GM12878 (cell line): ENCODE measurements around the gene TRMT1. TPM values are rescaled to one million over a fixed set of nuclear protein-coding genes. Genes with fewer than 3 reads are reported as not detected.

Experiments
- ATAC-seq: fragments of 200-7000 bp; cut with Tn5 transposase; 3 replicates; pipeline ENCODE4 v1.9.1; 2020; ENCODE audit warnings: mild to moderate bottlenecking, moderate library complexity
- BruUV-seq: library from RNA; stranded (reverse); fragments of 400-500 nt; replicated peaks from 2 replicates; lab custom pipeline; 2021; lab: Mats Ljungman, UMichigan
- CTCF ChIA-PET: fragments of 300-600 bp; sonication (Branson Sonifier 250); formaldehyde crosslinking; extraction: SDS; loops from one replicate; lab custom pipeline; 2021; ENCODE audit warnings: inconsistent platforms; lab: Yijun Ruan, JAX
- POLR2A ChIA-PET: fragments of 350-600 bp; formaldehyde crosslinking; extraction: SDS; loops from one replicate; lab custom pipeline; 2021; ENCODE audit warnings: inconsistent platforms; lab: Charles Lee
- RAD21 ChIA-PET: fragments of 300-600 bp; sonication (Branson Sonifier 250); formaldehyde crosslinking; loops from one replicate; lab custom pipeline; 2023; ENCODE audit warnings: antibody characterized with exemption; ENCODE audit not compliant: unreplicated experiment; lab: Charles Lee
- SMC1A ChIA-PET: fragments of 300-600 bp; sonication (Branson Sonifier 250); formaldehyde crosslinking; loops from one replicate; lab custom pipeline; 2023; ENCODE audit not compliant: unreplicated experiment, uncharacterized antibody; lab: Charles Lee
- DNase-seq: peaks from one replicate; pipeline ENCODE4 v3.0.0-alpha.2; 2011; ENCODE audit warnings: low read depth, low spot score
- FAIRE-seq: peaks from 3 replicates; lab custom pipeline; 2011; peaks lifted over from hg19 to GRCh38; lab: Jason Lieb, UNC
- H2AFZ ChIP-seq: 2 replicates; pipeline ENCODE4 v1.6.0; 2011; ENCODE audit warnings: low read depth, low read length, control low read depth; ENCODE audit not compliant: control insufficient read depth
- H3K27ac ChIP-seq: 2 replicates; pipeline ENCODE4 v1.5.1; 2011; ENCODE audit warnings: control low read depth; ENCODE audit not compliant: control insufficient read depth, insufficient read depth
- H3K27me3 ChIP-seq, 2 experiments: replicated peaks in 1 of 2; 2 replicates each; pipeline versions ENCODE4 v1.6.0 to v1.6.1; 2011; ENCODE audit warnings: low read length in 1 of 2; ENCODE audit not compliant: control insufficient read depth in 2 of 2, insufficient read depth in 2 of 2
- H3K36me3 ChIP-seq, 2 experiments: 2 replicates each; pipeline ENCODE4 v1.5.1; 2011; ENCODE audit warnings: low read length in 1 of 2; ENCODE audit not compliant: control insufficient read depth in 2 of 2, insufficient read depth in 2 of 2
- H3K4me1 ChIP-seq: 2 replicates; pipeline ENCODE4 v1.6.1; 2011; ENCODE audit warnings: mild to moderate bottlenecking, low read length, moderate library complexity, mixed read lengths; ENCODE audit not compliant: control insufficient read depth, insufficient read depth
- H3K4me2 ChIP-seq: 2 replicates; pipeline ENCODE4 v1.6.0; 2011; ENCODE audit warnings: control low read depth; ENCODE audit not compliant: control insufficient read depth, insufficient read depth
- H3K4me3 ChIP-seq: fragments of 200-600 bp; sonication (generic); 2 replicates; pipeline ENCODE4 v1.5.1; 2016
- H3K79me2 ChIP-seq: 2 replicates; pipeline ENCODE4 v1.6.0; 2011; ENCODE audit warnings: low read length; ENCODE audit not compliant: control insufficient read depth, insufficient read depth
- H3K9ac ChIP-seq: 2 replicates; pipeline ENCODE4 v1.8.0; 2011; ENCODE audit warnings: low read length, control low read depth, mixed read lengths; ENCODE audit not compliant: control insufficient read depth, insufficient read depth
- H3K9me3 ChIP-seq: replicated peaks from 3 replicates; pipeline ENCODE4 v1.5.1; 2011; ENCODE audit warnings: mild to moderate bottlenecking, low read length; ENCODE audit not compliant: control insufficient read depth, insufficient read depth
- H4K20me1 ChIP-seq: 2 replicates; pipeline ENCODE4 v1.6.0; 2011; ENCODE audit not compliant: control insufficient read depth, insufficient read depth
- LARP7 ChIP-seq: fragments of 450-650 bp; IDR thresholded peaks from 2 replicates; pipeline ENCODE4 v1.6.1; 2017; ENCODE audit warnings: mild to moderate bottlenecking
- NR2C2 ChIP-seq: IDR thresholded peaks from 2 replicates; pipeline ENCODE4 v1.6.1; 2011; ENCODE audit warnings: borderline replicate concordance, low read depth; ENCODE audit not compliant: control insufficient read depth, insufficient read length
- RAD21 ChIP-seq: IDR thresholded peaks from 2 replicates; pipeline ENCODE4 v1.6.1; 2011; ENCODE audit warnings: mild to moderate bottlenecking, low read depth, low read length, moderate library complexity; ENCODE audit not compliant: insufficient read depth
- RB1 ChIP-seq: fragments of 450-650 bp; formaldehyde crosslinking; IDR thresholded peaks from 2 replicates; pipeline ENCODE4 v1.6.1; 2017; ENCODE audit warnings: mild to moderate bottlenecking, borderline replicate concordance
- SIN3A ChIP-seq: IDR thresholded peaks from 2 replicates; pipeline ENCODE4 v1.6.1; 2012; ENCODE audit warnings: low read depth, low read length, improper control_type of control experiment
- SP1 ChIP-seq: IDR thresholded peaks from one replicate; pipeline ENCODE4 v1.6.1; 2011; ENCODE audit warnings: low read depth, low read length
- STAT3 ChIP-seq: IDR thresholded peaks from 2 replicates; pipeline ENCODE4 v1.6.1; 2011; ENCODE audit warnings: low read depth, low read length, improper control_type of control experiment
- WGBS: methylation state at CpG from one replicate; pipeline ENCODE4 v1.1.6; 2016; ENCODE audit warnings: low lambda C conversion rate; ENCODE audit not compliant: insufficient replicate concordance, insufficient coverage; ENCODE audit errors: missing lambda C conversion rate; 5-methylcytosine and 5-hydroxymethylcytosine counted together
- in situ Hi-C: fragments of 300-500 bp; cut with MboI; formaldehyde crosslinking; loops from 9 replicates; pipeline ENCODE4 v1.14.3; 2018; ENCODE audit warnings: mixed read lengths
- intact Hi-C: fragments of 100-400 bp; cut with micrococcal nuclease; formaldehyde crosslinking; loops from one replicate; pipeline ENCODE4 v1.14.2; 2022; ENCODE audit not compliant: unreplicated experiment
- polyA plus RNA-seq, 11 experiments: library from polyadenylated mRNA; depleted of rRNA in 4 of 11; unstranded in 6 of 11; stranded (reverse) in 5 of 11; fragments of >200 nt; fragmentation: Nextera tagmentation in 4 of 11; fragmentation: Illumina TruSeq in 1 of 11; extraction: Ambion mirVana in 4 of 11; extraction: Trizol in 1 of 11; gene quantifications; 1 replicate in 1 of 11; 2 replicates in 10 of 11; pipeline versions ENCODE4 v1.2.1 to v1.2.3, GENCODE V29; 2011 to 2016; ENCODE audit warnings: inconsistent platforms in 2 of 11, missing spikeins in 2 of 11, low read depth in 1 of 11
- total RNA-seq, 4 experiments: library from RNA; depleted of rRNA in 3 of 4; stranded (reverse); fragments of >200 nt in 3 of 4; fragmentation: Illumina TruSeq in 1 of 4; extraction: Trizol in 1 of 4; gene quantifications; 2 replicates each; pipeline versions ENCODE4 v1.2.1 to v1.2.3, GENCODE V29; 2013 to 2021
- TF ChIP-seq, protein P1 (sequence below): fragments of 450-650 bp; IDR thresholded peaks from 2 replicates; pipeline ENCODE4 v1.6.1; 2017; ENCODE audit warnings: antibody characterized with exemption, mild to moderate bottlenecking, moderate library complexity
- TF ChIP-seq, protein P2 (sequence below): IDR thresholded peaks from 2 replicates; pipeline ENCODE4 v1.6.1; 2012; ENCODE audit warnings: improper control_type of control experiment, low read depth, low read length; ENCODE audit not compliant: insufficient replicate concordance
- TF ChIP-seq, protein P3 (sequence below): fragments of 450-650 bp; IDR thresholded peaks from 2 replicates; pipeline ENCODE4 v1.6.1; 2016; ENCODE audit warnings: mild to moderate bottlenecking, moderate library complexity, borderline replicate concordance

The TRMT1 gene
- total and polyA plus RNA-seq, 10 of the 15 experiments (the other 5 are each of a cell fraction or from before 2014, with no cell fraction given) = 3.4 to 68.8 (median 34.8) TPM

GRCh38 chr19:13076787-13077186 lies 39.8 kb downstream of the TRMT1 start:
- H3K27me3 ChIP-seq = peaks cover 1 to 3% of the 10 kb centered on the region in 2 experiments
- ChIA-PET POLR2A (no interaction called here), RAD21 (no interaction called here), CTCF (no interaction called here), SMC1A (no interaction called here)
- DNase-seq (no peak), FAIRE-seq (no peak), ATAC-seq (no peak)
- no peak overlapping the region for H3K4me2 ChIP-seq
- no peaks in the 10 kb centered on the region for H3K9me3 ChIP-seq
- no peak overlapping the region for H2AFZ ChIP-seq
- H3K9ac ChIP-seq = no peak overlapping the region
- no peak overlapping the region for H3K27ac ChIP-seq
- 15% methylated on average over 6 of the region's 6 CpGs for WGBS
- H3K4me1 ChIP-seq = no peaks in the 10 kb centered on the region
- no peaks in the 10 kb centered on the region for H4K20me1 ChIP-seq
- in situ Hi-C loops = no loop called here
- H3K36me3 ChIP-seq = no peaks in the 10 kb centered on the region
- intact Hi-C loops = no loop called here
- H3K79me2 ChIP-seq = no peaks in the 10 kb centered on the region
- no TSS peak for BruUV-seq
- no peak overlapping the region for H3K4me3 ChIP-seq
- TF ChIP-seq LARP7 (no peak), RB1 (no peak), SIN3A (no peak), RAD21 (no peak), SP1 (no peak), NR2C2 (no peak), STAT3 (no peak)
- TF ChIP-seq, protein P1, sequence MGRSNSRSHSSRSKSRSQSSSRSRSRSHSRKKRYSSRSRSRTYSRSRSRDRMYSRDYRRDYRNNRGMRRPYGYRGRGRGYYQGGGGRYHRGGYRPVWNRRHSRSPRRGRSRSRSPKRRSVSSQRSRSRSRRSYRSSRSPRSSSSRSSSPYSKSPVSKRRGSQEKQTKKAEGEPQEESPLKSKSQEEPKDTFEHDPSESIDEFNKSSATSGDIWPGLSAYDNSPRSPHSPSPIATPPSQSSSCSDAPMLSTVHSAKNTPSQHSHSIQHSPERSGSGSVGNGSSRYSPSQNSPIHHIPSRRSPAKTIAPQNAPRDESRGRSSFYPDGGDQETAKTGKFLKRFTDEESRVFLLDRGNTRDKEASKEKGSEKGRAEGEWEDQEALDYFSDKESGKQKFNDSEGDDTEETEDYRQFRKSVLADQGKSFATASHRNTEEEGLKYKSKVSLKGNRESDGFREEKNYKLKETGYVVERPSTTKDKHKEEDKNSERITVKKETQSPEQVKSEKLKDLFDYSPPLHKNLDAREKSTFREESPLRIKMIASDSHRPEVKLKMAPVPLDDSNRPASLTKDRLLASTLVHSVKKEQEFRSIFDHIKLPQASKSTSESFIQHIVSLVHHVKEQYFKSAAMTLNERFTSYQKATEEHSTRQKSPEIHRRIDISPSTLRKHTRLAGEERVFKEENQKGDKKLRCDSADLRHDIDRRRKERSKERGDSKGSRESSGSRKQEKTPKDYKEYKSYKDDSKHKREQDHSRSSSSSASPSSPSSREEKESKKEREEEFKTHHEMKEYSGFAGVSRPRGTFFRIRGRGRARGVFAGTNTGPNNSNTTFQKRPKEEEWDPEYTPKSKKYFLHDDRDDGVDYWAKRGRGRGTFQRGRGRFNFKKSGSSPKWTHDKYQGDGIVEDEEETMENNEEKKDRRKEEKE = no peak
- TF ChIP-seq, protein P2, sequence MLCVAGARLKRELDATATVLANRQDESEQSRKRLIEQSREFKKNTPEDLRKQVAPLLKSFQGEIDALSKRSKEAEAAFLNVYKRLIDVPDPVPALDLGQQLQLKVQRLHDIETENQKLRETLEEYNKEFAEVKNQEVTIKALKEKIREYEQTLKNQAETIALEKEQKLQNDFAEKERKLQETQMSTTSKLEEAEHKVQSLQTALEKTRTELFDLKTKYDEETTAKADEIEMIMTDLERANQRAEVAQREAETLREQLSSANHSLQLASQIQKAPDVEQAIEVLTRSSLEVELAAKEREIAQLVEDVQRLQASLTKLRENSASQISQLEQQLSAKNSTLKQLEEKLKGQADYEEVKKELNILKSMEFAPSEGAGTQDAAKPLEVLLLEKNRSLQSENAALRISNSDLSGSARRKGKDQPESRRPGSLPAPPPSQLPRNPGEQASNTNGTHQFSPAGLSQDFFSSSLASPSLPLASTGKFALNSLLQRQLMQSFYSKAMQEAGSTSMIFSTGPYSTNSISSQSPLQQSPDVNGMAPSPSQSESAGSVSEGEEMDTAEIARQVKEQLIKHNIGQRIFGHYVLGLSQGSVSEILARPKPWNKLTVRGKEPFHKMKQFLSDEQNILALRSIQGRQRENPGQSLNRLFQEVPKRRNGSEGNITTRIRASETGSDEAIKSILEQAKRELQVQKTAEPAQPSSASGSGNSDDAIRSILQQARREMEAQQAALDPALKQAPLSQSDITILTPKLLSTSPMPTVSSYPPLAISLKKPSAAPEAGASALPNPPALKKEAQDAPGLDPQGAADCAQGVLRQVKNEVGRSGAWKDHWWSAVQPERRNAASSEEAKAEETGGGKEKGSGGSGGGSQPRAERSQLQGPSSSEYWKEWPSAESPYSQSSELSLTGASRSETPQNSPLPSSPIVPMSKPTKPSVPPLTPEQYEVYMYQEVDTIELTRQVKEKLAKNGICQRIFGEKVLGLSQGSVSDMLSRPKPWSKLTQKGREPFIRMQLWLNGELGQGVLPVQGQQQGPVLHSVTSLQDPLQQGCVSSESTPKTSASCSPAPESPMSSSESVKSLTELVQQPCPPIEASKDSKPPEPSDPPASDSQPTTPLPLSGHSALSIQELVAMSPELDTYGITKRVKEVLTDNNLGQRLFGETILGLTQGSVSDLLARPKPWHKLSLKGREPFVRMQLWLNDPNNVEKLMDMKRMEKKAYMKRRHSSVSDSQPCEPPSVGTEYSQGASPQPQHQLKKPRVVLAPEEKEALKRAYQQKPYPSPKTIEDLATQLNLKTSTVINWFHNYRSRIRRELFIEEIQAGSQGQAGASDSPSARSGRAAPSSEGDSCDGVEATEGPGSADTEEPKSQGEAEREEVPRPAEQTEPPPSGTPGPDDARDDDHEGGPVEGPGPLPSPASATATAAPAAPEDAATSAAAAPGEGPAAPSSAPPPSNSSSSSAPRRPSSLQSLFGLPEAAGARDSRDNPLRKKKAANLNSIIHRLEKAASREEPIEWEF = no peak
- TF ChIP-seq, protein P3, sequence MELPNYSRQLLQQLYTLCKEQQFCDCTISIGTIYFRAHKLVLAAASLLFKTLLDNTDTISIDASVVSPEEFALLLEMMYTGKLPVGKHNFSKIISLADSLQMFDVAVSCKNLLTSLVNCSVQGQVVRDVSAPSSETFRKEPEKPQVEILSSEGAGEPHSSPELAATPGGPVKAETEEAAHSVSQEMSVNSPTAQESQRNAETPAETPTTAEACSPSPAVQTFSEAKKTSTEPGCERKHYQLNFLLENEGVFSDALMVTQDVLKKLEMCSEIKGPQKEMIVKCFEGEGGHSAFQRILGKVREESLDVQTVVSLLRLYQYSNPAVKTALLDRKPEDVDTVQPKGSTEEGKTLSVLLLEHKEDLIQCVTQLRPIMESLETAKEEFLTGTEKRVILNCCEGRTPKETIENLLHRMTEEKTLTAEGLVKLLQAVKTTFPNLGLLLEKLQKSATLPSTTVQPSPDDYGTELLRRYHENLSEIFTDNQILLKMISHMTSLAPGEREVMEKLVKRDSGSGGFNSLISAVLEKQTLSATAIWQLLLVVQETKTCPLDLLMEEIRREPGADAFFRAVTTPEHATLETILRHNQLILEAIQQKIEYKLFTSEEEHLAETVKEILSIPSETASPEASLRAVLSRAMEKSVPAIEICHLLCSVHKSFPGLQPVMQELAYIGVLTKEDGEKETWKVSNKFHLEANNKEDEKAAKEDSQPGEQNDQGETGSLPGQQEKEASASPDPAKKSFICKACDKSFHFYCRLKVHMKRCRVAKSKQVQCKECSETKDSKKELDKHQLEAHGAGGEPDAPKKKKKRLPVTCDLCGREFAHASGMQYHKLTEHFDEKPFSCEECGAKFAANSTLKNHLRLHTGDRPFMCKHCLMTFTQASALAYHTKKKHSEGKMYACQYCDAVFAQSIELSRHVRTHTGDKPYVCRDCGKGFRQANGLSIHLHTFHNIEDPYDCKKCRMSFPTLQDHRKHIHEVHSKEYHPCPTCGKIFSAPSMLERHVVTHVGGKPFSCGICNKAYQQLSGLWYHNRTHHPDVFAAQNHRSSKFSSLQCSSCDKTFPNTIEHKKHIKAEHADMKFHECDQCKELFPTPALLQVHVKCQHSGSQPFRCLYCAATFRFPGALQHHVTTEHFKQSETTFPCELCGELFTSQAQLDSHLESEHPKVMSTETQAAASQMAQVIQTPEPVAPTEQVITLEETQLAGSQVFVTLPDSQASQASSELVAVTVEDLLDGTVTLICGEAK = no peak
